A549 (cell line): ENCODE data around the gene LILRA5. TPM values are rescaled to one million over a fixed set of nuclear protein-coding genes. Genes with fewer than 3 reads are reported as not detected.
"Not testable (repeated sequence)": the region's sequence is repeated elsewhere in the genome, so short reads cannot be mapped to it uniquely, and the experiment has no call there.

Source experiments
- ATAC-seq, 2 experiments: fragments of 200-7000 bp in 1 of 2; fragments of >200 bp in 1 of 2; cut with Nextera tagmentation in 1 of 2; cut with Tn5 transposase in 1 of 2; 3 replicates each; pipeline versions ENCODE4 v1.8.0 to v1.9.1; 2018 to 2020; ENCODE audit warnings: mild to moderate bottlenecking in 1 of 2, moderate library complexity in 1 of 2
- CTCF ChIA-PET: fragments of 300-600 bp; sonication (Branson Sonifier 250); formaldehyde crosslinking; extraction: SDS; loops from one replicate; lab custom pipeline; 2021; ENCODE audit warnings: antibody characterized with exemption, inconsistent platforms; lab: Yijun Ruan, JAX
- POLR2A ChIA-PET: fragments of 350-600 bp; formaldehyde crosslinking; extraction: SDS; loops from one replicate; lab custom pipeline; 2021; ENCODE audit warnings: antibody characterized with exemption, inconsistent platforms; lab: Yijun Ruan, JAX
- DNase-seq, 2 experiments: peaks; one replicate each; pipeline versions ENCODE4 v3.0.0 to v3.0.0-alpha.2; 2011 to 2016; ENCODE audit warnings: low read depth in 1 of 2, low spot score in 1 of 2
- FAIRE-seq: peaks from 2 replicates; lab custom pipeline; 2011; peaks lifted over from hg19 to GRCh38; lab: Jason Lieb, UNC
- H3K27ac ChIP-seq, 2 experiments: fragments of >200 bp; sonication (Bioruptor Twin); formaldehyde crosslinking; 3 replicates each; pipeline ENCODE4 v1.5.1; 2016 to 2017
- H3K4me1 ChIP-seq: fragments of >200 bp; sonication (Bioruptor Twin); formaldehyde crosslinking; 3 replicates; pipeline ENCODE4 v1.6.1; 2016
- H3K4me2 ChIP-seq: fragments of >200 bp; sonication (Bioruptor Twin); formaldehyde crosslinking; 3 replicates; pipeline ENCODE4 v1.6.1; 2016
- H3K4me3 ChIP-seq: fragments of >200 bp; sonication (Bioruptor Twin); formaldehyde crosslinking; 3 replicates; pipeline ENCODE4 v1.5.1; 2016
- H3K9me3 ChIP-seq: fragments of >200 bp; sonication (Bioruptor Twin); formaldehyde crosslinking; 3 replicates; pipeline ENCODE4 v1.6.1; 2016
- CEBPB ChIP-seq, 2 experiments: fragments of >200 bp in 1 of 2; sonication (Bioruptor Twin) in 1 of 2; formaldehyde crosslinking in 1 of 2; IDR thresholded peaks; 2 replicates each; pipeline ENCODE4 v1.6.1; 2012 to 2016
- CHD2 ChIP-seq: fragments of 150-350 bp; IDR thresholded peaks from 2 replicates; pipeline ENCODE4 v1.6.1; 2014; ENCODE audit warnings: low read length; ENCODE audit not compliant: partially characterized antibody
- CHD4 ChIP-seq: fragments of 200-600 bp; sonication (generic); IDR thresholded peaks from 2 replicates; pipeline ENCODE4 v1.6.1; 2016; ENCODE audit warnings: antibody characterized with exemption, mild to moderate bottlenecking, borderline replicate concordance
- HEYL ChIP-seq: fragments of 250-450 bp; sonication (Bioruptor Pico); IDR thresholded peaks from 2 replicates; pipeline ENCODE4 v1.8.0; 2021; ENCODE audit warnings: mild to moderate bottlenecking, moderate library complexity
- HOXB13 ChIP-seq: fragments of 250-450 bp; sonication (Bioruptor Pico); IDR thresholded peaks from 2 replicates; pipeline ENCODE4 v1.5.0; 2020; ENCODE audit warnings: low read depth, mild to moderate bottlenecking, moderate library complexity
- JUNB ChIP-seq: fragments of >200 bp; sonication (Bioruptor Twin); formaldehyde crosslinking; IDR thresholded peaks from 2 replicates; pipeline ENCODE4 v1.6.1; 2016
- MAFK ChIP-seq: fragments of 450-650 bp; IDR thresholded peaks from 2 replicates; pipeline ENCODE4 v1.6.1; 2014; ENCODE audit not compliant: partially characterized antibody
- NPAS2 ChIP-seq: fragments of 250-450 bp; sonication (Bioruptor Pico); IDR thresholded peaks from 2 replicates; pipeline ENCODE4 v1.8.0; 2022; ENCODE audit warnings: mild to moderate bottlenecking, moderate library complexity, borderline replicate concordance
- RFX5 ChIP-seq: fragments of 450-650 bp; IDR thresholded peaks from 2 replicates; pipeline ENCODE4 v1.7.1; 2014; ENCODE audit warnings: antibody characterized with exemption, mild to moderate bottlenecking, moderate library complexity
- WGBS: methylation state at CpG from one replicate; pipeline ENCODE4 v1.1.6; 2017; ENCODE audit errors: missing lambda C conversion rate; 5-methylcytosine and 5-hydroxymethylcytosine counted together
- polyA minus RNA-seq: library from RNA; depleted of rRNA, polyadenylated mRNA; stranded (reverse); fragments of >200 nt; gene quantifications from 2 replicates; pipeline ENCODE4 v1.2.3, GENCODE V29; 2011; rRNA and poly(A)+ RNA removed
- polyA plus RNA-seq, 4 experiments: library from polyadenylated mRNA; depleted of rRNA in 3 of 4; stranded (reverse); fragments of >200 nt; fragmentation: RNase III in 1 of 4; extraction: RNeasy Plus Mini Kit Qiagen cat#74134 plus additional on column Dnase treatment in 1 of 4; gene quantifications; 2 replicates in 3 of 4; 3 replicates in 1 of 4; pipeline ENCODE4 v1.2.3, GENCODE V29; 2011 to 2017
- TF ChIP-seq, protein P1 (sequence below): fragments of >200 bp; sonication (Bioruptor Twin); formaldehyde crosslinking; IDR thresholded peaks from 3 replicates; pipeline ENCODE4 v1.5.1; 2016

Gene LILRA5
- polyA plus RNA-seq (2011; rRNA removed) (not detected in 2 replicates), polyA plus RNA-seq (2017; fragmentation: RNase III; extraction: RNeasy Plus Mini Kit Qiagen cat#74134 plus additional on column Dnase treatment) (not detected in 3 replicates), polyA minus RNA-seq (not detected in 2 replicates)
- polyA plus RNA-seq (2012; cell fraction: cytosol; rRNA removed): not detected in 2 replicates
- not detected in 2 replicates for polyA plus RNA-seq (2012; cell fraction: nucleus; rRNA removed)

DNA sequence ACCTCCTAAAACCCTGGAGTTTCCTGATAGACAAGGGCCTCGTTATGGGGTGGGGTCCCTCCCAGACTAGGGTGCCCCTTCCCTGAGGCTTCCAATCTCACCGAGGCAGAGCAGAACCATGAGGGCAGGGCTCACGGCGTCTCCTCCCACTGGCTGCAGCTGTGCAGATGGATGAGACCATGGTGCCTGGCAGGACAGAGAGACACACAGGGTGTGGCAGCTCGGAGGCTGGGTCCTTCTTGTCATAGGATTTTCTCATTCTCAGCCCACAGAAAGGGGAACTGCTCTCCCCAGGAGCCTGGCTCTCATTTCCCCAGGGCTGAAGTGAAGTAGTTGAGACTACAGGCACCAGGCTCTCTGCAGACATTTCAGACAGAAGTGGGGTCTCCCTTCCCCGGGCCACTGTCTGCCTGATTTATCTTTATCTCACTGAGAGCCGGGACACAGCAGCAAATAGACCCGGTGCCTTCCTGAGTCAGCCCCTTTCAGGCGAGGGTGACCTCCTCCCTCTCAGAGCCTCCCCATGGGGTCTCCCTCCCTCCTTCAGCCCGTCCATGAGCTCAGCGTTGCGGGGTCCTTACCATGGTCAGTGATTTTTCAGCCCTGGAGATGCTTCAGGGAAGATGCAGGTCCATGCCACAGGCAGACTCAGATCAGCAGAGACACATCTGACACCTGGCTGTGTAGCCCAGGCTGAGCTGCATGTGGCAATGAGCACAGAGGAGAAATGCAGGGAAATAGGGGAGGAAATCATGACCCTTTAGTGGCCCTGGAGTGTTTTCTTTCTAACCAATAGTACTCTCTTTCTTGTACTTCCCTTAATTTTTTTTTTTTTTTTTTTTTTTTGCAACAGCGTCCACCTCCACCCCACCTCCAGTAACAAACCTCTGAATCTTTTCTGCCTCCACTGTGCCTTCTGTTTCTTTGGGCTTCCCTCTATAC, at the start of gene LILRA5:
Gene LILRA5, minus strand, starts transcription at position 731 of the 942 bp plus-strand sequence. Its CDS starts 147 bp downstream, at position 584.
- WGBS: 2% methylated on average over 9 of the region's 13 CpGs
- ChIA-PET POLR2A (no interaction called here), CTCF (interaction anchor here (1.4 kb wide), 1 partner anchor 78 kb away, joined by 4 read pairs; no protein-coding TSS in a partner anchor)
- FAIRE-seq (no peak), DNase-seq (no peak), ATAC-seq (peak in 1 of 2 experiments; percentile 55; a peak in 3 of 6 replicates)
- Histone ChIP-seq H3K4me2 (no peak within 1 kb of the TSS), H3K27ac (no peak within 1 kb of the TSS), H3K4me3 (no peak within 1 kb of the TSS), H3K4me1 (no peaks in the 10 kb centered on the region), H3K9me3 (no peaks in the 10 kb centered on the region)
- TF ChIP-seq, protein P1, sequence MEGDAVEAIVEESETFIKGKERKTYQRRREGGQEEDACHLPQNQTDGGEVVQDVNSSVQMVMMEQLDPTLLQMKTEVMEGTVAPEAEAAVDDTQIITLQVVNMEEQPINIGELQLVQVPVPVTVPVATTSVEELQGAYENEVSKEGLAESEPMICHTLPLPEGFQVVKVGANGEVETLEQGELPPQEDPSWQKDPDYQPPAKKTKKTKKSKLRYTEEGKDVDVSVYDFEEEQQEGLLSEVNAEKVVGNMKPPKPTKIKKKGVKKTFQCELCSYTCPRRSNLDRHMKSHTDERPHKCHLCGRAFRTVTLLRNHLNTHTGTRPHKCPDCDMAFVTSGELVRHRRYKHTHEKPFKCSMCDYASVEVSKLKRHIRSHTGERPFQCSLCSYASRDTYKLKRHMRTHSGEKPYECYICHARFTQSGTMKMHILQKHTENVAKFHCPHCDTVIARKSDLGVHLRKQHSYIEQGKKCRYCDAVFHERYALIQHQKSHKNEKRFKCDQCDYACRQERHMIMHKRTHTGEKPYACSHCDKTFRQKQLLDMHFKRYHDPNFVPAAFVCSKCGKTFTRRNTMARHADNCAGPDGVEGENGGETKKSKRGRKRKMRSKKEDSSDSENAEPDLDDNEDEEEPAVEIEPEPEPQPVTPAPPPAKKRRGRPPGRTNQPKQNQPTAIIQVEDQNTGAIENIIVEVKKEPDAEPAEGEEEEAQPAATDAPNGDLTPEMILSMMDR: no peak
- no peak for TF ChIP-seq NPAS2
- TF ChIP-seq CHD4: no peak
- no peak for TF ChIP-seq HEYL (CRISPR knock-in tag)
- TF ChIP-seq HOXB13 (CRISPR knock-in tag): no peak
- TF ChIP-seq RFX5: no peak
- TF ChIP-seq JUNB: no peak
- no peak for TF ChIP-seq MAFK
- no peak for TF ChIP-seq CHD2

DNA sequence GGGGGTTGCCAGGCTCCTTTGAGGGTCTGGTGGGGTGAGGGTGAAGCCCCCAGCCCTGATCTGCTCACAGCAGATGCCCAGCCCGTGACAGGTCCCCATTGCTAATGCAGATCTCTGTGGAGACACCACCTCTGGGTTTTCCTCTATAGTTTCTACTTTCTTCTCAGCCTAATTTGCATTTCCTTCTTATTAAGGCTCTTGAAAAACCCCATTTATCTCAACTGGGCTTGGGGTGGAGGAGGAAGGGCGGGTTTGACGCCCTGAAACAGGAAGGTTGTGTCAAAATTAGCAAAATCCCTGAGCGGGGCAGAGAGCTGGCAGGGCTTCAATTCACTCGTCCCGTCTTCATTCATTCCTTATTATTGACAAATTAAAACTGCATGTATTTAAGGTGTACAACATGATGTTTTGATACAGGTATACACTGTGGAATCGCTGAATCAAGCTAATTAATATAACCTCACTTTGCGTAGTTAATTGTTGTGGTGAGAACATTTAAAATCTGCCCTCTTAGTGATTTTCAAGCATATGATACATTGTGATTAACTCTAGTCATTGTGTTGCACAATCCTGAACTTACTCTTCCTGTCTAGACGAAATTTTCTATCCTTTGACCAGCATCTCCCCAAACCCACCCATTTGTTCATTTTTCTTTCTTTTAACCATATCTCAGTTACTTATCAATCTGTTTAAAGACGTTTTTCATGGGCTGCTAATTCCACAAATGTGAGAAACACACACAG, 48.9 kb upstream of the LILRA5 start:
- FAIRE-seq: peak; percentile 32
- DNase-seq, H3K27ac ChIP-seq, ATAC-seq, H3K4me1 ChIP-seq, POLR2A ChIA-PET, CTCF ChIA-PET, H3K9me3 ChIP-seq, H3K4me3 ChIP-seq: not testable (repeated sequence)
- 11% methylated on average over 8 of the region's 10 CpGs for WGBS
- TF ChIP-seq CEBPB (IDR thresholded peaks at IDR 0.05): 0 out of 4 replicates have a peak, but pooled peaks of 1 of the 2 experiments have one; percentile 26
- TF ChIP-seq, all 56 proteins: peak for 1; not testable (repeated sequence) for 55
- H3K4me2 ChIP-seq: not testable (repeated sequence)

DNA sequence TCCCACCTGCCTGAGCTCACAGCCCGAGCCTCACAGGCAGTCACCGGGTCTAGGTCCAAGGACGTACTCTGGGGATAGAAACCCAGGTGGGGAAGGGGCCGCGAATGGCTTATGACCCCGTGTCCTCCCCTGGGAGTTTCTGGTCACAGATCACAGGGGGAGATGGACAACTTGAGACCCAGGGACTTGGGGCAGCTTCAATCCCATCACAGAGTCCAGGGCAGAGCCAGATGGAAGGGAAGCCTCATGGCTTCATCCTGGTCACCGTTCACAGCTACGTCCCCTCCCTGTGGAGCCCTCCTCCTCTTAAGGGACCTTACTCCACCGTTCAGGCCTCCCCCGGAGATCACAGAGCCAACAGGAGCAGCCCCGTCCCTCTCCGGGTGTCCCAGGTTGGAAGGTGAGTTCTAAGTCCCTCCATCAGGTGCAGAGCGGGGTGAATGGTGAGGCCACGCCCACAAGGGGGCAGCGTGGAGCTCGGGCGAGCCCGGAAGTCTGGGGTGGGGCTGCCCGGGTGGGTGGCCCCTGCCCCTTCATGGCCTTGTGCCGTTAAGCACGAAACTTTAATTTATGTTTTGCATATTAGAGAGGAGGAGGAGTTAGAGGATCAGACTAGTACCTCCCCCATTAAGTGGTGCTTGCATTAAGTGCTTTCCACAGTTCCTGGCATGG, 46.3 kb upstream of the LILRA5 start:
- H3K4me1 ChIP-seq, POLR2A ChIA-PET, H3K4me2 ChIP-seq, H3K9me3 ChIP-seq, CTCF ChIA-PET, H3K27ac ChIP-seq, H3K4me3 ChIP-seq, DNase-seq: not testable (repeated sequence)
- FAIRE-seq (peak; percentile 100), ATAC-seq (peak; percentile 58 to 89)
- TF ChIP-seq, protein P1: peak; percentile 13; the same call in 1 of the 3 replicates
- 4% methylated on average over 11 of the region's 21 CpGs for WGBS
